Naive thymus-derived CD4-positive, alpha-beta T cell (primary cell): Measurements from ENCODE around the gene PPDPF. TPM values are rescaled to one million over a fixed set of nuclear protein-coding genes. Genes with fewer than 3 reads are reported as not detected.
A peak's percentile ranks its signal among the peaks of the same experiment; 100 is the strongest.
"Not testable (repeated sequence)": the region's sequence is repeated elsewhere in the genome, so short reads cannot be mapped to it uniquely, and the experiment has no call there.

ENCODE experiments used
- ATAC-seq: fragments of 150-1000 bp; cut with Tn5 transposase; 2 replicates; pipeline ENCODE4 v1.10.0; 2021; ENCODE audit warnings: mild to moderate bottlenecking, moderate library complexity
- CTCF ChIA-PET: fragments of 350-600 bp; sonication (Branson Sonifier 250); formaldehyde crosslinking; loops from one replicate; lab custom pipeline; 2021; ENCODE audit warnings: antibody characterized with exemption; lab: Charles Lee
- POLR2A ChIA-PET: fragments of 350-600 bp; sonication (Branson Sonifier 250); formaldehyde crosslinking; loops from one replicate; lab custom pipeline; 2021; ENCODE audit warnings: antibody characterized with exemption, inconsistent platforms; lab: Charles Lee
- DNase-seq, 9 donors: peaks; one replicate each; pipeline versions ENCODE4 v3.0.0 to v3.0.0-alpha.2; 2020 to 2022; ENCODE audit warnings: mixed read lengths in 1 of 9
- H3K27ac ChIP-seq: one replicate; pipeline ENCODE4 v1.7.0; 2013; ENCODE audit warnings: mild to moderate bottlenecking, low read depth, low read length, moderate library complexity
- H3K27me3 ChIP-seq, 2 donors: one replicate each; pipeline ENCODE4 v1.7.0; 2013; ENCODE audit warnings: low read length in 2 of 2, mild to moderate bottlenecking in 2 of 2, moderate library complexity in 2 of 2; ENCODE audit not compliant: control insufficient read depth in 2 of 2, insufficient read depth in 2 of 2
- H3K36me3 ChIP-seq, 3 experiments: 1 replicate in 2 of 3; 2 replicates in 1 of 3; pipeline ENCODE4 v1.7.0; 2013; ENCODE audit warnings: low read length in 3 of 3, mild to moderate bottlenecking in 3 of 3, moderate library complexity in 1 of 3; ENCODE audit not compliant: insufficient read depth in 3 of 3, control insufficient read depth in 2 of 3
- H3K4me1 ChIP-seq, 2 donors: one replicate each; pipeline ENCODE4 v1.7.0; 2013; ENCODE audit warnings: low read length in 2 of 2, mild to moderate bottlenecking in 2 of 2, moderate library complexity in 1 of 2; ENCODE audit not compliant: control insufficient read depth in 2 of 2, insufficient read depth in 2 of 2
- H3K4me3 ChIP-seq: 2 replicates; pipeline ENCODE4 v1.7.0; 2013; ENCODE audit warnings: mild to moderate bottlenecking, low read length
- H3K9me3 ChIP-seq, 3 experiments: 1 replicate in 2 of 3; 2 replicates in 1 of 3; pipeline ENCODE4 v1.7.0; 2013; ENCODE audit warnings: low read length in 3 of 3; ENCODE audit not compliant: control insufficient read depth in 2 of 3
- H3K27ac Mint-ChIP-seq, 9 donors: one replicate each; pipeline ENCODE4 v1.8.0; 2020 to 2022; ENCODE audit warnings: mixed read lengths in 9 of 9, mild to moderate bottlenecking in 8 of 9, moderate library complexity in 5 of 9, inconsistent platforms in 2 of 9
- H3K27me3 Mint-ChIP-seq, 5 donors: one replicate each; pipeline ENCODE4 v1.8.0; 2021 to 2022; ENCODE audit warnings: mixed read lengths in 5 of 5, mild to moderate bottlenecking in 1 of 5
- H3K36me3 Mint-ChIP-seq, 5 donors: one replicate each; pipeline ENCODE4 v1.8.0; 2020 to 2022; ENCODE audit warnings: mixed read lengths in 5 of 5, mild to moderate bottlenecking in 3 of 5, inconsistent platforms in 1 of 5
- H3K4me1 Mint-ChIP-seq, 7 donors: one replicate each; pipeline ENCODE4 v1.8.0; 2020 to 2022; ENCODE audit warnings: mixed read lengths in 7 of 7, mild to moderate bottlenecking in 3 of 7, inconsistent platforms in 1 of 7
- H3K4me3 Mint-ChIP-seq, 10 donors: one replicate each; pipeline ENCODE4 v1.8.0; 2020 to 2022; ENCODE audit warnings: mild to moderate bottlenecking in 10 of 10, mixed read lengths in 10 of 10, moderate library complexity in 6 of 10, inconsistent platforms in 2 of 10
- H3K9me3 Mint-ChIP-seq, 11 donors: one replicate each; pipeline ENCODE4 v1.8.0; 2020 to 2022; ENCODE audit warnings: mixed read lengths in 11 of 11, mild to moderate bottlenecking in 4 of 11, inconsistent platforms in 1 of 11, moderate library complexity in 1 of 11
- intact Hi-C, 2 donors: fragments of 100-400 bp; cut with micrococcal nuclease; formaldehyde crosslinking; loops; one replicate each; pipeline ENCODE4 v1.15.1; 2023
- polyA plus RNA-seq, 2 donors: library from polyadenylated mRNA; unstranded; fragments of 300-500 nt; fragmentation: Illumina TruSeq; gene quantifications; one replicate each; pipeline ENCODE4 v1.2.3, GENCODE V29; 2021
- total RNA-seq, 6 experiments: library from RNA in 5 of 6; stranded (reverse) in 5 of 6; gene quantifications; 1 replicate in 5 of 6; 2 replicates in 1 of 6; pipeline ENCODE4 v1.2.3 and lab custom pipeline; 2021 to 2026

PPDPF gene
- total and polyA plus RNA-seq, 7 experiments from 2014 or later = 67.7 to 225 (median 173) TPM

DNA sequence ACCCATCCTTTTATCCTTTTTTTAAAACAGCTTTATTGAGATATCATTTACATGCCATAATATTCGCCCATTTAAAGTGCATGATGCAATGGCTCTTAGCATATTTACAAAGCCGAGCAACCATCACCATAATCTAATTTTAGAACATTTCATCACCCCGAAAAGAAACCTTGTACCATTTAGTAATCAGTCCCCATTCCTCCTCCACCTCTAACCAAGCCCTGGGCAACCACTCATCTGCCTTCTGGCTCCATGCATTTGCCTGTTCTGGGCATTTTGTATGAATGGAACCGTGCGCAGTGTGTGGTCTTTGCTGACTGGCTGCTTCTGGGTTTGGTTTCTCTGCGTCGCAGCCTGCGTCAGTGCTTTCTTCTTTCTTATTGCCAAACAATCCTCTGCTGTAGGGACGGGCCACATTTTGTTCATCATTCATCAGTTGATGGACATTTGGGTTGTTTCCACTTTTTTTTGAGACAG, 11.4 kb upstream of the PPDPF start:
- Histone ChIP-seq H3K4me1 (no peaks in the 10 kb centered on the region), H3K9me3 (peaks cover 0 to 14% (median 0%) of the 10 kb centered on the region in 3 experiments), H3K4me3 (no peak overlapping the region), H3K36me3 (no peaks in the 10 kb centered on the region), H3K27ac (no peak overlapping the region), H3K27me3 (no peaks in the 10 kb centered on the region)
- Mint-ChIP-seq H3K27me3 (peaks cover 34 to 51% (median 36%) of the 10 kb centered on the region in 5 donors), H3K27ac (no peak overlapping the region), H3K9me3 (peaks cover 0 to 36% (median 9%) of the 10 kb centered on the region in 11 donors), H3K4me3 (peak overlapping the region in 1 of 10 donors; percentile 14), H3K36me3 (peaks cover 0 to 7% (median 5%) of the 10 kb centered on the region in 5 donors), H3K4me1 (peaks cover 0 to 10% (median 0%) of the 10 kb centered on the region in 7 donors)
- intact Hi-C loops = no loop called here
- ATAC-seq (no peak), DNase-seq (no peak)
- ChIA-PET POLR2A (interaction anchor here (0.7 kb wide), 1 partner anchor 9 kb away, joined by 3 read pairs; no protein-coding TSS in a partner anchor), CTCF (no interaction called here)

DNA sequence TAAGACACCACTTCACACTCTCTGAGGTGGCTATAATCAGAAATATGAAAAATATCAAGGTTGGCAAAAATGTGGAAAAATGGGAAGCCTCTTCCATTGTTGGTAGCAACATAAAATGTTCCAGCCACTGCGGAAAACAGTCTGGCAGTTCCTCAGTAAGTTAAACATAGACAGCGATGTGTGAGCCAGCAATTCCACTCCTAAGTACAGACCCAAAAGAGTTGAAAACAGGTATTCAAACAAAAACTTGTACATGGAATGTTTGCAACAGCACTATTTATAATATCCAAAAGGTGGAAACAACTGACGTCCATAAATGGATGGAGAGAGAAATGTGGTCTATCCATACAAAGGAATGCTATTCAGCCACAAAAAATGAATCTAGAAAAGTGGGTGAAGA, 7.4 kb upstream of the PPDPF start:
- H3K4me3 ChIP-seq = no peak overlapping the region
- no peaks in the 10 kb centered on the region for H3K27me3 ChIP-seq
- Mint-ChIP-seq H3K4me3 (no peak overlapping the region), H3K36me3 (peaks cover 0 to 3% (median 0%) of the 10 kb centered on the region in 5 donors), H3K9me3 (peaks cover 0 to 21% (median 5%) of the 10 kb centered on the region in 11 donors), H3K4me1 (peaks cover 0 to 6% (median 0%) of the 10 kb centered on the region in 7 donors), H3K27ac (no peak overlapping the region), H3K27me3 (peaks cover 18 to 53% (median 19%) of the 10 kb centered on the region in 5 donors)
- no peak overlapping the region for H3K27ac ChIP-seq
- POLR2A ChIA-PET = no interaction called here
- CTCF ChIA-PET = no interaction called here
- H3K4me1 ChIP-seq = no peaks in the 10 kb centered on the region
- H3K36me3 ChIP-seq = no peaks in the 10 kb centered on the region
- DNase-seq = no peak
- no peaks in the 10 kb centered on the region for H3K9me3 ChIP-seq
- intact Hi-C loops = no loop called here
- ATAC-seq = no peak

DNA sequence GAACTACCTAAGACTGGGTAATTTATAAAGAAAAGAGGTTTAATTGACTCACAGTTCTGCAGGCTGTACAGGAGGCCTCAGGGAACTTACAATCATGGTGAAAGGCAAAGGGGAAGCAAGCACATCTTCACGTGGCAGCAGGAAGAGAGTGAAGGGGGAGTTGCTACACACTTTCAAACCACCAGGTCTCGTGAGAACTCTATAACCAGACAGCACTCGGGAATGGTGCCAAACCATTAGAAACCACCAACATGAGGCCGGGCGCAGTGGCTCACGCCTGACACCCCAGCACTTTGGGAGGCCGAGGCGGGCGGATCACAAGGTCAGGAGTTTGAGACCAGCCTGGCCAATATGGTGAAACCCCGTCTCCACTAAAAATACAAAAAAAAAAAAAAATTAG, 6.0 kb upstream of the PPDPF start:
- H3K36me3 ChIP-seq, H3K4me3 ChIP-seq, H3K27me3 ChIP-seq, POLR2A ChIA-PET, H3K27ac ChIP-seq, intact Hi-C loops, CTCF ChIA-PET, DNase-seq, ATAC-seq, H3K9me3 ChIP-seq, H3K4me3 Mint-ChIP-seq, H3K36me3 Mint-ChIP-seq, H3K4me1 ChIP-seq, H3K27ac Mint-ChIP-seq: not testable (repeated sequence)
- peaks cover 9 to 48% (median 13%) of the 10 kb centered on the region in 5 donors for H3K27me3 Mint-ChIP-seq
- H3K9me3 Mint-ChIP-seq = peaks cover 0 to 20% (median 5%) of the 10 kb centered on the region in 11 donors
- H3K4me1 Mint-ChIP-seq = peaks cover 0 to 10% (median 2%) of the 10 kb centered on the region in 7 donors

DNA sequence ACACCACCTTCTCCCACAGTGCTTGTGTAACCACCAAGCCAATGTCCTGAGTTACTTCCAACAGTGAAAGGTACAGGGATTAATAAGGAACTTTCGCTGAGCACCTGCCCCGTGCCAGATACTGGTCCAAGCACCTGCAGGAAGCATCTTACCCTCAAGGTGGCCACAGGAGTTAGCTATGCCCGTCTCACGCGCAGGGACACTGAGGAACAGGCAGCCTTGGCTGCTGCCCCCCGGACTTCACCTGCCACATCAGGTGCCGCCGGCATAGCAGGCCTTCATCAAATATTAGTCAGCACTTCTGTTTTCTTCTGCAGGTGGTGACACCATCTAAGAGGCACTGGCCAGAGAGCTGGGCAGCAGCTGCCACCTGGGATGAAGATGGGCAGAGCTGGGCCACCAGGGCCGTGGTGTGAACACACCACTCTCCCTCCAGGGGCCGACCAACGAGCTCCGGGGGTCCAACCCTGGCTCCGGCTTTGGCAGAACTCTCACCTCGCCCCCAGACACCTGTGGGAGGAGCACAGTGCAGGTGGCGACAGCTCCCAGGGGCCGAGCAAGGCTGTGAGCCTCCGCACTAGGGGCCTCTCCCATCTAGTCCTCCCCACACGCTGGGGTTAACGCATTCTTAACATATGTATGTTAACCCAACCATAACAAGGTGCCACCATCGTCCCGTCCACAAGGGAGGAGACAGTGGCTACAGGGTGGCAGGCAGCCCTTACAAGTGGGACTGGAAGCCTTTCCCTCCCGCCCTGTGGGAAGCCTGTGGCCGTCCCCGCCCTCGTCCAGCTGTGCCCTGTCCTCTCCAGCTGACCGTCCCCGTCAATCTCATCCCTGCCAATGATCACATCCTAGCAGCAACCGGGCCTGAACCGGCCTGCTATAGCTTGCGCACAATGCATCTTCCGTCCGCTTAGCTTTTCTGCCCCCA, 2.9 kb upstream of the PPDPF start:
- Mint-ChIP-seq H3K4me1 (peaks cover 2 to 19% (median 6%) of the 10 kb centered on the region in 7 donors), H3K27ac (peak overlapping the region in 3 of 9 donors; percentile 13 to 66 (median 22)), H3K9me3 (peaks cover 0 to 20% (median 5%) of the 10 kb centered on the region in 11 donors), H3K36me3 (peaks cover 0 to 12% (median 2%) of the 10 kb centered on the region in 5 donors), H3K27me3 (peaks cover 0 to 31% (median 4%) of the 10 kb centered on the region in 5 donors), H3K4me3 (peak overlapping the region in 6 of 10 donors; percentile 22 to 88 (median 57))
- POLR2A ChIA-PET = interaction anchor here (0.5 to 5.3 kb wide), 3 partner anchors 8 to 385 kb away, joined by 3 to 32 read pairs (median 3); no protein-coding TSS in a partner anchor
- CTCF ChIA-PET = interaction anchor here (1.0 to 1.4 kb wide), 2 partner anchors 20 to 21 kb away, joined by 3 to 4 read pairs; no protein-coding TSS in a partner anchor
- Histone ChIP-seq H3K36me3 (peaks cover 0 to 8% (median 8%) of the 10 kb centered on the region in 3 experiments), H3K27ac (no peak overlapping the region), H3K4me1 (peaks cover 11 to 13% of the 10 kb centered on the region in 2 donors), H3K4me3 (no peak overlapping the region), H3K27me3 (no peaks in the 10 kb centered on the region), H3K9me3 (no peaks in the 10 kb centered on the region)
- ATAC-seq = no peak
- no peak for DNase-seq
- intact Hi-C loops = no loop called here

DNA sequence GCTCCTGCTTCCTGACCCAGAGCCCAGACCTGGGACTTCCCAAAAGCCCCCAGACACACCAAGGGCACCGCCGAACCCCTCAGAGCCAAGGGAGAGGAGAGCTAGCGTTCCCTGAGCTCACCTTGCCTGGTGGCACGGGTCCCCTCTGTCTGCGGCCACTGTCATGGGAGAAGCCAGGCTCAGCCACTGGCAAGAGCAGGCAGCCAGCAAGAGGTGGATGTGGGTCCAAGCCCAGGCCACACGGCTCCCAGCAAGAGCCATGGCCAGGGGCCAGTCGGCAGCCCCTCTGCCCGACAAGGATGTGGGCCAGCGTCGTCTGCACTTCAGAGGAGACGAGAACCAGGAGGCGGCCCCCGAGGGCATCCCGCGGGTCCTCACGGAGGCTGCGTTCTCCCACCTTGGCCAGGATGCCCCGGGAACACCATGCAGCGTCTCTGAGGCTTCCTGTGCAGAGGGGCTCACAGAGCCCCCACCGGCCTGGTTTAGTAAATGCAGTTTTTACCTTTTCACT, 2.2 kb upstream of the PPDPF start:
- ATAC-seq = no peak
- peaks cover 0 to 4% (median 0%) of the 10 kb centered on the region in 3 experiments for H3K9me3 ChIP-seq
- CTCF ChIA-PET = interaction anchor here (1.0 to 1.4 kb wide), 2 partner anchors 20 to 22 kb away, joined by 3 to 4 read pairs; no protein-coding TSS in a partner anchor
- peaks cover 0 to 18% (median 4%) of the 10 kb centered on the region in 5 donors for H3K36me3 Mint-ChIP-seq
- peak overlapping the region in 7 of 10 donors; percentile 29 to 89 (median 65) for H3K4me3 Mint-ChIP-seq
- no peak for DNase-seq
- POLR2A ChIA-PET = interaction anchor here (1.2 to 5.3 kb wide), 2 partner anchors 9 to 11 kb away, joined by 3 to 32 read pairs; no protein-coding TSS in a partner anchor
- peaks cover 11 to 14% of the 10 kb centered on the region in 2 donors for H3K4me1 ChIP-seq
- intact Hi-C loops = no loop called here
- no peak overlapping the region for H3K27ac ChIP-seq
- H3K27ac Mint-ChIP-seq = peak overlapping the region in 2 of 9 donors; percentile 13 to 66
- no peak overlapping the region for H3K4me3 ChIP-seq
- peaks cover 0 to 23% (median 1%) of the 10 kb centered on the region in 5 donors for H3K27me3 Mint-ChIP-seq
- H3K9me3 Mint-ChIP-seq = peaks cover 0 to 13% (median 5%) of the 10 kb centered on the region in 11 donors
- peaks cover 4 to 21% (median 9%) of the 10 kb centered on the region in 7 donors for H3K4me1 Mint-ChIP-seq
- peaks cover 0 to 14% (median 8%) of the 10 kb centered on the region in 3 experiments for H3K36me3 ChIP-seq
- H3K27me3 ChIP-seq = no peaks in the 10 kb centered on the region
